GM19468 (cell line): Measurements from ENCODE around the gene CEP128.

Experiments
- ATAC-seq: cut with Tn5 transposase; IDR thresholded peaks from one replicate; pipeline ENCODE4 v1.9.1; 2021; ENCODE audit warnings: mild to moderate bottlenecking, moderate library complexity, moderate number of reproducible peaks; ENCODE audit not compliant: unreplicated experiment; ENCODE audit errors: extremely low read depth

CEP128 gene

DNA sequence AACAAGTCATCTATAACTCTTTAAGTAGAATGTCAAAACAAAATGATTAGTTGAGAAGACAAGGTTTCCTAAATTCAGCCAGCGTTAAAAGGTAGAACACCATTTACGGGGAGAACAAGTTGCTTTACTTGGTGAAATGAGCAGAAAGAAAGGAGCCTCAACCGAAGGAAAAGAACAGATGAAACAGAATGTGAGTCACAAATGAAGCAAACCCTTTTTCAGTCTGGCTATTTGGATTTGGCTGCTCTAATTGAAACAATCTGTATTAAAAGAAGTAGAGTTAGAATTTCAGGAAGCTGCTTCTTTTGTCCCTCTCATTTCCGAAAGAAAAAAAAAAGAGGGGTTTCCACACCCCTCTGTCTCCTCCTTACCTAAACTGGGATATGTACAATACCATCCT lies 34.6 kb downstream of the CEP128 start:
- no peak for ATAC-seq

DNA sequence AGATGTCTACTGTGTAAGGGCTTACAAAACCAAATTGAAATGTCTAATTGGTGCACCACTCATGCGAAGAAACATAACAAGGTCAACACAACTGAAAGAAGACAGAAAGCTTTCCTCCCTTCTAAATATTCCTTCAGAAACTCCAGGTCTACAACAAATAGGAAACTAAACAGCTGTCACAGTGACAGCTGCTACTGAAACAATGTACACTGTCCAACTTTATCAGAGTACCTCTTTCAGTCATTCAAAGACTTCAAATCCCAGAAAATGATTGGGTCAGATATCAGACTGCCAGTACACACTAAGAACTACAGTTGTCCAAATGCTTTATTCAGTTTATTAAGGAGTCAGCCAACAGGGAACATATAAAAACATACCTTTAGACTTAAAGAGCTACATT lies 35.2 kb downstream of the CEP128 start:
- no peak for ATAC-seq

DNA sequence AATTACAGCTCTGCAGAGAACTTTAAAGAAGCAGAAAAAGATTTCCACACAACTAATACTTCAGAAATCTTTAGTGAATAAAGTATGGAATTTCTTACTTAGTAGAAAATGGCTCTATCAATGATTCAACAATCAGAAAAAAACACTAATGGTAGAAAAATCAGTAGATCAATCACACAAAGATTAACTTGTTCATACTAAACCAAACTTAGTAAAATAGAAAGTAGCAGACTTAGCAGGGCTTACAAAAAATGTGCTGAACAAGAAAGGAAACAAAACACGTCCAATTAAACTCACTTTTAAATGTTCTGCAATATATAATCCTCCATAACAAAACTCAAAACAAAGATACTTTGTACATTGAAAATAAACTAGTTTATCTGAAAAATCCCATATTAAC lies 38.9 kb downstream of the CEP128 start:
- ATAC-seq = no peak

DNA sequence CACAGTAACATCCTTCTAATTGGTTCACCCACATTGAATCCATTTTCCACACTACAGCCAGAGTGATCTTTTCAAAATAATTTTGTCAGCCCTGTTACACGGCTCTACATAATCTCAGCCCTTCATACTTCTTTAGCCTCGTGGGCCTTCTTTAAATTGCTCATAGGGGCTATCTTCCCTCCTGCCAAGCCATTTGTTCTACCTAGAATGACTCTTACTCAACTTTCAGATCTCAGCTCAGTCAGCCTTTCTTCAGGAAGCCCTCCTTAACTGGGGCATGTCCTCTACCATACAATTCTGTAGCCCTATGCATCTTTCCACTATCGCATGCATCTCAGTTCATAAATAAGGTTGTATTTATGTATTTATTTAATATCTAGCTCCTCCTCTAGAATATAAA lies 39.7 kb downstream of the CEP128 start:
- no peak for ATAC-seq

DNA sequence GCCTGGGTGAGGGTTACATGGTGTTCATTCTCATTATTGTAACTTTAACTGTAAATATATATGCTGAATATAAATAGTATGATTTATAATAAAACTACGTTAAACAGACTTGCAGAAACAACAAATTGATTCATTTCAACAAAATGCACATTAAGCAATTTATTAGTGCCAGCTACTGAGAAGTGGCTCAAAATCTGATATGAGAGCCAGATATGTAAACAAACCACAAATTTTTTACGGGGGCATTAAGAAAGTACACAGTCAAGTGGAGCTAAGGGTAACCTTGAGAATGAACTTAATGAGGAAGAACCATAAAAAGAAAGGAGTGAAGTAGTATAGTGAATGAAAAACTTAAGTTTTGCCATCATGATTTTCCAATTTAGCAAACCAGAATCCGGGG lies 40.3 kb downstream of the CEP128 start:
- no peak for ATAC-seq

DNA sequence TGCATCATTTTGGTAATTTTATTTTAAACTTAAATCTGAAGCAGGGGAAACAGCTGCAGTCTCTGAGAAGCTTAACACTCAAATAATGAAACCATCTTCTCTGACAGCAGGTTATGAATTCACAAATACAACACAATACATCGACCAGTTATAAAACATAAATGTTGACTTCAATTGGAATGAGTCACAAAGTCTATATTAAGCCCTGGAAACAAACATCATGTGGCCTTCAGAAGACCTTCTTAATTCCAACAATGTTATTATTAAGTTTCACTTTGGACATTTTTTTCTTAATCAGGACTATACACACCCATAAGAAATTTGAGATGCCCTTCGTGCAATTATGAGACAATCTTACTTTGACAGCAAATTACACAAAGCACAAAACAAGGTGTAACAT lies 68.9 kb downstream of the CEP128 start:
- ATAC-seq = no peak

DNA sequence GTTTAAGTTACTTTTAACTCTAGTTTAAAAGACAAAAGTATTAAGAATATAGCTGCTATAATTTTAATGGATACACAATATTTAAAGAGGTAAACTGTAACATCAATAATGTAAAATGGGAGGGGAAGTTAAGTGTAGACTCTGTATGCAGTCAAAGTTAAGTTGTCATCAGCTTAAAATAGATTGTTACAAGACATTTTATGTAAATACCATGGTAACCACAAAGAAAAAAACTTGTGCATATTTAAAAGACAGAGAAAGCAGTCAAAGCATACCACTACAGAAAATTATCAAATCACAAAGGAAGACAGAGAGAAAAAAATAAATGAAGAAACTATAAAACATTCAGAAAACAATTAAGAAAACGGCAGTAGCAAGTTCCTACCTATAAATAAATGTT lies 73.3 kb downstream of the CEP128 start:
- ATAC-seq = no peak

DNA sequence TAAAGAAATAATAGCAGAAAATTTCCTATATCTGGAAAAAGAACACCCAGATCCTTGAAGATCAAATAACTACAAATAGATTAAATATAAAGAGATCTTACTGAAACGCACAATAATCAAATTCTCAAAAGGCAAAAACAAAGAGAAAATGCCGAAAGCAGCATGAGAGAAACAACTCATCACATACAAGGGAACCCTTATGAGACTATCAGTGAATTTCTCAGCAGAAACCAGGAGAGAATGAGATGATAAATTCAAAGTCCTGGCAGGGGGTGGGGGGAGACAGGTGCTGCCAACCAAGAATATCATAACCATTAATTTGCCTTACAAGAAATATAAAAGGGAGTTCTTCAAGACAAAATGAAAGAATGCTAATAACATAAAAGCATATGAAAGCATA lies 73.7 kb downstream of the CEP128 start:
- ATAC-seq = no peak

DNA sequence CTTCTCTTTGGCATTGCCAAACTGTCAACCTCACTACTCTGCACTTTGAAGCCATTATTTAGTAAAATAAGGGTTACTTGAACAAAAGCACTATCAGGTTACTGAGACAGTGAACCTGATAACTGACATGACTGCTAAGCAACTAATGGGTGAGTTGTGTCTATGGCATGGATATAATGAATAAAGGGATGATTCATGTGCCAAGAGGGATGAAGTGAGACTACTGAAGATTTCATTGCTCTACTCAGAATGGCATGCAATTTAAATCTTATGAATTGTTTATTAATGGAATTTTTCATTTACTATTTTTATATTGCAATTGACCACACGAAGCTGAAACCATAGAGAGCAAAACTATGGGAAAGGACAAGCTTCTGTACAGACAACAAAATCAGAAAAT lies 74.4 kb downstream of the CEP128 start:
- no peak for ATAC-seq

DNA sequence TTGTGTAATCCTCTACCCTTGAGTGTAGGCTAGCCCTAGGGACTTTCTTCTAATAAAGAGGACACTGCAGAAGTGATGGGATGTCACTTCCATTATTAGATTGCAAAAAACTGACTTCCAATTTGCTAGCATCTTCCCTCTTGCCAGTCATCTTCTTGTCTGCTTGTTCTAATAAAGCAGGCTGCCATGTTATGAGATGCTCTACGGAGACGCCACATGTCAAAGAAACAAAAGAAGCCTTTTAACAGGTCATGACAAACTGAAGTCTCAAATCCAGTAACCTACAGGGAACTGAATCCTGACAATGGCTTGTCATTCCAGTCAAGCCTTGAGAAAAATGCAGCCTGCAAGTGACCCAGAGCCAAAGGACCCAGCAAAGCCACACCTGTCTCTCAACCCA lies 76.0 kb downstream of the CEP128 start:
- no peak for ATAC-seq

DNA sequence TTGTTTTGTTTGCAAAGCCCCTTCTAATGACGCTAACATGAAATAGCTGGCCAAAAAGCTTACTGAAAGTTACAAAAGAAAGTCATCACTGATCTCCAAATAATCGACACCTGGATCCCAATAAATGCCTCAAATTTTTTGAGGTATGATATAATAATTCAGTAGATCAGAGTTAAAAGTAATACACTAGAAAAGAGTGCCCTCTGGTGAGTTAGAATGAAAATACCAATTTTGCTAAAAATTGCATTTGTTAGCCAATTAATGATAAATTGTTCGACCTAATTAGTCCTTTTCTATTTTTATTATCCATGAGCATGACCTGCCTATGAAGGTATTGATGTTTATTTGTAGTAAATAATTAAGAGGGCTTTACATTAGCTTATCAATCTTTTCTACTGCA lies 78.6 kb downstream of the CEP128 start:
- ATAC-seq = no peak

DNA sequence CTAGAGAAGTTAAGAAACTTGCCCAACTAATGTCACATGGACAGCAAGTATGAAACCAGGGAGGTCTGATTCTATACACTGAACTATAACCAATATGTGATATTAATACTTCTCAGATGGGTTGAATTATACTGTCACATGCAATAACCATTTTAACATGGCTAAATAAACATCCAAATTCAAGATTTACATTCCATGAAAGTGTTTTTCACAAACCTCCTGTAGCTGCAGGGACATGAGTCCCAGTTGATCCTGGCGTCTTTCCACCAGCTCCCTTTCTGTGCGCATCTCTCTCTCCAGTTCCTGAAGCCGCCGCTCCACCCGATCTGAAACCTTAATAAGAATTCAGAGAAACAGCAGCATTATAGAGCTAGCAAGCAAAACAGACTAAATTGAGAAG lies 79.0 kb downstream of the CEP128 start:
- no peak for ATAC-seq

DNA sequence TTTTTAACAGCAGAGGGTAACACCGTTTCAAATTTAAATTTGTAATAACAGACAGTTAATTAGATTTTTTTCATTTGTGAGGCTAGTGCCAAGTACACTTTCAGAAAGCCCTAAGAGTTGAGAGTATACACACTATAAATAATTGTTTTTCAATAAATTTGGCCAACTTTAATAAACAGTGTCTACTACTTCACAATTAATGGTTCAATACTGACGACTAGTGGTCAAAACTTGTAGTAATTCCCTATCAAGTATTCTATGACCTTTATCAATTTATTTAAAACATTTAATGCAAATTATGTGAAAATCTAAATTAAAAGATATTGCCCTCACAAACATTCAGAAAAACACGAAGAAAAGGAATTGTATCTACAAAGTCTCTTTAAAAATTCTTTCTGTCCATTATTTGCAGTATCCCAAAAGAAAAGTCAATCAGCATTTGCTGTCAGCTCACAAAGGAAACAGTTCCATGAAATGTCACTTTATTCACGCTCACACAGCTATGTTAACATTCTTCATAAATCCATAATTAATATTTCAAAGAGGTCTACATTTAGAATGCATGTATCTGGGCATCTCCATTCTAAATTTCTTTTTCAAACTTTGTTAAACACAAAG lies 91.2 kb downstream of the CEP128 start:
- no peak for ATAC-seq

DNA sequence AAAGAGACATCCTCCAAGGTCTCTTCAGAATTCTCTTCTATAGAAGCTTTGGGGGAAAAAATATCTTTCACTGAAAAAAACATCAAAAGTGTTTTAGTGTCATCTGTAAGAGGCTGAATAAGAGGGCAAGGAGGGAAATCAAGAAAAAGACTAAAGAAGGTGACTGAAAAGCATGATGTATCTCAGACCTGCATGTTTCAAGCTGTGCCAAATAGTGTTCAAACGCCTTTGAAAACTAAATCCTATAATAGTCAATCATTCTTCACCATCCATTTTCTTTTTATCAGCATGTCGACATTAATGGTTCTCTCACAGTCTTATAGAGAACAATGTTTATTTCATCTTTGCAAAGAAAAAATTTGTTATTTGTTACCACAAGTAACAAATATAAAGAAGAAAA lies 94.5 kb downstream of the CEP128 start:
- ATAC-seq = no peak

DNA sequence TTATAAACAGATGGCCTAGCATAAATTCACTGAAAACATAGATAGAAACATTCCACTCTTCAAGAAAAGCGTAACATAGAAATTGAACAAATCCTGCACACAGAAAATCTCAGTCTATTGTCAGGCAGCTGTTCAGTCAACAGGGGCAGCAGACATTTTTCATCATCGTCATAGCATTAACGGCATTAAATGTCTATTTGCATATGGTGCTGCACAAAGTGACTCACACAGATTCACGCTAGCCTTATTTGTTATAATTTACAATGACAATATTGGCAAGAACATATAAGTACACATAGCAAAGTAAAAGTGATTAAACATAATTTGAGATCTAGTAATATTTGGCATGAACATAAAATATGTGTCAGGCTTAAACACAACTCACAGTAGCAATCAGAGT lies 95.7 kb downstream of the CEP128 start:
- ATAC-seq = no peak

DNA sequence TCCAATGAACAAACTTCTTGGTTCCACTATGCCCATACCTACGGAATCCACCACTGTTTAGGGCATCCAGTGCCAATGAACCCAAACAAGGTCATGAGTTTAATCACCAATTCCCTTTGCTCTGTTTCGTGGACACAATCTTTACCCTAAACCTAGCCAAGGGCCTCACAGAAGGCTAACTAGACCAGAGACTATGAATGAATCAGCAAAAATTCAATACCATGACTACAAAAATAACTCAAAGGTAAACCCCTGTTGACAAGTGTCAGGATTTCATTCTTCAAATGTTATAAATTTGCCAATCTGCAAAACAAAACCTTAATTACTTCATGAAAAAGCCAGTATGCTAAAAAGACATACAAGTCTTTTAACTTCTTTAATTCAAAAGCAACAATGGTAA lies 96.7 kb downstream of the CEP128 start:
- no peak for ATAC-seq

DNA sequence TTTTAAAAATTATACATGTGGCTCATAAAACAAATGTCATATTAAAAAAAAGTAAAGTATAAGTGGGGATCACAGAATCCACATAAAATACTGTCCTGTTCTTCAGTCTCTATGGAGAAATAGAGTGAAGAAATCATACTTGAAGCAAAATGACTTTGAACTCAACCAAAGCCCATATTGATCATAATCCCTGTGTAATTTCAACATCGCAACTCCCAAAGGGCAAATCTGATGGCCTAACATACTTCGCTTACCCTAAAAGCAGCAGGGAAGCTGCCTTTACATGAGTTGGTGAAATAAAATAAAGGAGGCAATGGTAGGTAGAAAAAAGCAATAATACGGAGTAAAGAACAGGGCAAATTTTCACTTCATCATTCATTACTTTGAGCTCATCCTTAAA lies 101.8 kb downstream of the CEP128 start:
- ATAC-seq = no peak

DNA sequence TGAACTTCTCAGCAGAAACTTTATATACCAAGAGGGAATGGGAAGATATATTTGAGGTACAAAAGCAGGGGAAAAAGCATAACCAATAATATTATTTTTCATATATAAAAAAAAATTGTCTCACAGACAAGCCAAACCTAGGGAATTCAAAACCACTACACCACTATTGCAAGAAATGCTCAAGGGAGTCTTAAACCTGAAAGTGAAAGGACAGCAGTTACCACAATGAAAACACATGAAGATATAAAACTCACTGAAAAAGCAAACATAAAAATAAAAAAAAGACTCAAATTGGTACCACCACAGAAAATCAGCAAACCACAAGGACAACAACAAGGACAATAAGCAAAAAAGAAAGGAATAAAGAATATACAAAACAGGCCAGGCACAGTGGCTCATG lies 131.9 kb downstream of the CEP128 start:
- ATAC-seq = no peak

DNA sequence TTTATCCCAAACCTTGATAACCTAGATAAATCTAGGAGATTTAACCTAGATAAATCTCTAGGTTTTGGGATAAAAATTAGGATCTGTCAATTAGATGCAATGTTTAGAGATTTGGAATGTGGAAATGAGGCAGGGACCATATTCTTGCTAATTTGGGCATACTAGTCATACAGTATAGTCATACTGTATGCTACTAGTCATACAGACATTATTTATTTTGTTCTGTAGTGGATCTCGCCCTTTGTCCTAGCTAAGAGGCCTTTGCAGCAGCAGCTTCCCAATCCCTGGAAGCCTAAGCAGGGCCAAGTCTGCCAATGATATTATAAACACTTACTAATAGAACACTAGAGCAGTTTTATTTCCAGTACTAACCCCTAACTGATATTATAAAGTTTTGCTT lies 136.4 kb downstream of the CEP128 start:
- ATAC-seq = no peak

DNA sequence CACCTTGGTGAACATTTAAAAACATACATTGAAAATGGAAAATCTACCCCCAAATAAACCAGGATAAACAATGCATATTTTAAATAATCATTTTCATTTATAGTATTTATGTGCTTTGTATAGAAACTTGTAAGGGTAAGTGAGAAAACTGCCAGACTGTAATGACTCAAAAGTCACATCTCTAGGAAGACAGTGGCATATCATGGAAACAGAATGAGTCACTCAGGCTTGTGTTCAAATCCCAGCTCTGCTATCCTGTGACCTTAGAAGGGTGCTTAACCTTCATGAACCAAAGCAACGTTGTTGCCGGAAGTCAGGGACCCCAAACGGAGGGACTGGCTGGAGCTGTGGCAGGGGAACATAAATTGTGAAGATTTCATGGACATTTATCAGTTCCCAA lies 142.7 kb downstream of the CEP128 start:
- ATAC-seq = no peak

DNA sequence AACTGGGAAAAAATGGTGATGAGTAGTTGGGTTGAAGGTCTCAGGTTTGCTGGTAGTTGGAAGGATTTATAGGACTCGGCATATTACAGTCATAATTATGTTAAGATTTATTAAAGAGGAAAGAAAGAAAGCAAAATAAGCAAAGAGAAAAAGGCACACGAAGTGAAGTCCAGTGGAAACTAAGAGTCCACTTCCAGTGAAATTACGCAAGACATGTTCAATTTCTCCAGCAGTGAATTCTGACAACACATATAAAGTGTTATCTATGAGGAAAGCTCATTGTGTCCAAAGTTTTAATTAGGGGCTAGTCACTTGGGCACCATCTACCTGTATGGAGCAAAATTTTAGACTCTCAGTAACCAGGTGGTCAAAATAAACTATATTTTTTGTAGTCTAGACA lies 143.3 kb downstream of the CEP128 start:
- no peak for ATAC-seq

DNA sequence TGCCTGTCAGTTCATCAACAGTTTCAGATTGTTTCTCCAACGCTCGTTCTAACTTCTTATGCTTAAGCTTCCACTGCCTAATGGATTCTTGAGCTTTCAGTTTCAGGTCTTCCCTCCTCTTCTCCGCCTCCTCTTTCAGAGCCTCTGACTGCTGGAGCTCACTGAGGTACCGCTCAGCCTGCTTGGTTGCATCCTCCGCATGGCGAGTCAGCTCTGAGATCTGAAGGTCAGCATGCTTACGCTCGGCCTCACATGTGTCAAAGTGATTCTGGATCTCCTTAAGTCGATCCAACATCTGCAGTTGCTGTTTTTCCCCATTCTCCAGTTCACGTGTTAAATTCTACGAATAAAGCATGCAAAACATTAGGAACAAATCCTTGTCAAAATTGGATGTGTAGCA lies 148.8 kb downstream of the CEP128 start:
- no peak for ATAC-seq

DNA sequence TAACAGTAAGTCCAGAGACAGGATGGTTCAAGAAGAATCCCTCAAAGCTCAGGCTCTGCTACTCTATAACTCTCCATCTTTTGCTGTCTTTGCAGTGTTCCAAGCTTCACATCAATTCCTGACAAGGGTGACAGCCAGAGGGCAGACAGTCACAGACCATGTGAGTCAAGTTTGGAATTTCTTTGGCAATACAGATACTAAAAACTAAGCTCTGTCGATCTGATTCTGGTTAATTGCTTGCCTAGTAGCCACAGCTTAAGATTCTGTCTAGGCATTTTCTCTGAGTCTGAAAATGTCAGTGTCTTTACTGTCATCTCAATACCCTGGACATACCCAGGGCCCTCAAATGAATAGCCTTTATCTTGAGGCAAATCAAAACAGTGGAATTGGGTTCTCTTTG lies 153.7 kb downstream of the CEP128 start:
- no peak for ATAC-seq
